ENCODE data around the gene BRAT1.

BRAT1 gene

GRCh38 chr7:2496375-2496774 is 58.9 kb downstream of the BRAT1 start:
- Histone ChIP-seq H3K36me3 (no peaks in the 10 kb centered on the region), H3K4me1 (ENCODE audit: control insufficient read depth in 1 of 2, insufficient read depth in 1 of 2, low read depth in 1 of 2, low read length in 1 of 2) (no peaks in the 10 kb centered on the region), H3K9me3 (no peaks in the 10 kb centered on the region), H3K4me3 (ENCODE audit: low read depth in 1 of 2, low read length in 1 of 2) (no peak overlapping the region), H3K27me3 (peaks cover 58% of the 10 kb centered on the region), H3K27ac (no peak overlapping the region)
- no peak for TF ChIP-seq CTCF (IDR thresholded peaks at IDR 0.05)

GRCh38 chr7:2495418-2496299 is 59.7 kb downstream of the BRAT1 start:
- TF ChIP-seq CTCF (IDR thresholded peaks at IDR 0.05), result no peak
- no peaks in the 10 kb centered on the region for H3K4me1 ChIP-seq (ENCODE audit: control insufficient read depth in 1 of 2, insufficient read depth in 1 of 2, low read depth in 1 of 2, low read length in 1 of 2)
- H3K27ac ChIP-seq, result no peak overlapping the region
- peaks cover 58% of the 10 kb centered on the region for H3K27me3 ChIP-seq
- no peaks in the 10 kb centered on the region for H3K9me3 ChIP-seq
- no peaks in the 10 kb centered on the region for H3K36me3 ChIP-seq
- H3K4me3 ChIP-seq (ENCODE audit: low read depth in 1 of 2, low read length in 1 of 2), result no peak overlapping the region

- peaks cover 63% of the 10 kb centered on the region for H3K27me3 ChIP-seq
- no peaks in the 10 kb centered on the region for H3K36me3 ChIP-seq
- no peaks in the 10 kb centered on the region for H3K9me3 ChIP-seq
- TF ChIP-seq CTCF (IDR thresholded peaks at IDR 0.05), result no peak
- H3K4me3 ChIP-seq (ENCODE audit: low read depth in 1 of 2, low read length in 1 of 2), result no peak overlapping the region
- no peak overlapping the region for H3K27ac ChIP-seq
- no peaks in the 10 kb centered on the region for H3K4me1 ChIP-seq (ENCODE audit: control insufficient read depth in 1 of 2, insufficient read depth in 1 of 2, low read depth in 1 of 2, low read length in 1 of 2)
Measured at GRCh38 chr7:2494191-2495130, 60.9 kb downstream of the BRAT1 start.

GRCh38 chr7:2493205-2494164 is 61.8 kb downstream of the BRAT1 start:
- no peak for TF ChIP-seq CTCF (IDR thresholded peaks at IDR 0.05)
- Histone ChIP-seq H3K36me3 (no peaks in the 10 kb centered on the region), H3K27ac (no peak overlapping the region), H3K4me3 (ENCODE audit: low read depth in 1 of 2, low read length in 1 of 2) (no peak overlapping the region), H3K4me1 (ENCODE audit: control insufficient read depth in 1 of 2, insufficient read depth in 1 of 2, low read depth in 1 of 2, low read length in 1 of 2) (no peaks in the 10 kb centered on the region), H3K9me3 (no peaks in the 10 kb centered on the region), H3K27me3 (peaks cover 59% of the 10 kb centered on the region)

GRCh38 chr7:2492038-2492437 is 63.3 kb downstream of the BRAT1 start:
- Histone ChIP-seq H3K27ac (no peak overlapping the region), H3K36me3 (no peaks in the 10 kb centered on the region), H3K4me3 (ENCODE audit: low read depth in 1 of 2, low read length in 1 of 2) (no peak overlapping the region), H3K4me1 (ENCODE audit: control insufficient read depth in 1 of 2, insufficient read depth in 1 of 2, low read depth in 1 of 2, low read length in 1 of 2) (no peaks in the 10 kb centered on the region), H3K27me3 (peaks cover 44% of the 10 kb centered on the region), H3K9me3 (no peaks in the 10 kb centered on the region)
- TF ChIP-seq CTCF (IDR thresholded peaks at IDR 0.05), result no peak
